Skeletal muscle tissue (tissue), 4 donors: Measurements from ENCODE around the gene CCNY. TPM values are rescaled to one million over a fixed set of nuclear protein-coding genes. Genes with fewer than 3 reads are reported as not detected.

Experiments used
- H3K27ac ChIP-seq: one replicate; pipeline ENCODE4 v1.7.0; 2013; ENCODE audit warnings: mild to moderate bottlenecking, low read depth, low read length, inconsistent platforms
- H3K27me3 ChIP-seq, 3 donors: one replicate each; pipeline ENCODE4 v1.7.0; 2013; ENCODE audit warnings: low read length in 3 of 3; ENCODE audit not compliant: control insufficient read depth in 3 of 3, insufficient read depth in 3 of 3
- H3K36me3 ChIP-seq, 3 donors: one replicate each; pipeline ENCODE4 v1.7.0; 2013; ENCODE audit warnings: low read length in 3 of 3; ENCODE audit not compliant: control insufficient read depth in 3 of 3, insufficient read depth in 3 of 3
- H3K4me1 ChIP-seq, 3 donors: one replicate each; pipeline ENCODE4 v1.7.0; 2013; ENCODE audit warnings: low read length in 3 of 3, mild to moderate bottlenecking in 3 of 3; ENCODE audit not compliant: control insufficient read depth in 3 of 3, insufficient read depth in 3 of 3
- H3K4me3 ChIP-seq, 3 donors: one replicate each; pipeline ENCODE4 v1.7.0; 2013; ENCODE audit warnings: low read length in 3 of 3
- H3K9ac ChIP-seq, 3 donors: one replicate each; pipeline ENCODE4 v1.7.0; 2013; ENCODE audit warnings: low read length in 3 of 3, mild to moderate bottlenecking in 3 of 3, moderate library complexity in 2 of 3, low read depth in 1 of 3
- H3K9me3 ChIP-seq, 3 donors: one replicate each; pipeline ENCODE4 v1.7.0; 2013; ENCODE audit warnings: low read length in 3 of 3; ENCODE audit not compliant: control insufficient read depth in 3 of 3
- total RNA-seq: library from RNA; depleted of rRNA; stranded (reverse); fragments of >200 nt; gene quantifications from one replicate; pipeline ENCODE4 v1.2.3, GENCODE V29; 2014
- donor health status: Osteomylitis.

The CCNY gene
- total RNA-seq, 1 donor from 2014 or later, result 45.9 TPM

GRCh38 chr10:35568483-35569015 is 232.2 kb downstream of the CCNY start:
- Histone ChIP-seq H3K9ac (no peak overlapping the region), H3K9me3 (no peaks in the 10 kb centered on the region), H3K4me1 (peaks cover 22 to 26% (median 22%) of the 10 kb centered on the region in 3 donors), H3K27me3 (no peaks in the 10 kb centered on the region), H3K36me3 (peaks cover 13 to 31% (median 17%) of the 10 kb centered on the region in 3 donors), H3K4me3 (no peak overlapping the region), H3K27ac (no peak overlapping the region)

GRCh38 chr10:35569111-35569707 is 232.9 kb downstream of the CCNY start:
- no peak overlapping the region for H3K9ac ChIP-seq
- H3K4me3 ChIP-seq, result no peak overlapping the region
- H3K9me3 ChIP-seq, result no peaks in the 10 kb centered on the region
- no peaks in the 10 kb centered on the region for H3K27me3 ChIP-seq
- H3K4me1 ChIP-seq, result peaks cover 20 to 23% (median 21%) of the 10 kb centered on the region in 3 donors
- peaks cover 15 to 31% (median 17%) of the 10 kb centered on the region in 3 donors for H3K36me3 ChIP-seq
- H3K27ac ChIP-seq, result no peak overlapping the region

- Histone ChIP-seq H3K9me3 (no peaks in the 10 kb centered on the region), H3K4me1 (peaks cover 14 to 17% (median 15%) of the 10 kb centered on the region in 3 donors), H3K4me3 (no peak overlapping the region), H3K9ac (no peak overlapping the region), H3K36me3 (peaks cover 15 to 35% (median 17%) of the 10 kb centered on the region in 3 donors), H3K27ac (no peak overlapping the region), H3K27me3 (no peaks in the 10 kb centered on the region)
Observed at GRCh38 chr10:35569836-35570235, 233.5 kb downstream of the CCNY start.

- Histone ChIP-seq H3K36me3 (peaks cover 15 to 35% (median 17%) of the 10 kb centered on the region in 3 donors), H3K4me1 (peaks cover 9 to 12% (median 9%) of the 10 kb centered on the region in 3 donors), H3K27me3 (no peaks in the 10 kb centered on the region), H3K9me3 (no peaks in the 10 kb centered on the region), H3K27ac (no peak overlapping the region), H3K9ac (no peak overlapping the region), H3K4me3 (no peak overlapping the region)
Observed at GRCh38 chr10:35570397-35570796, 234.1 kb downstream of the CCNY start.

GRCh38 chr10:35572583-35572982 is 236.3 kb downstream of the CCNY start:
- Histone ChIP-seq H3K4me1 (no peaks in the 10 kb centered on the region), H3K4me3 (no peak overlapping the region), H3K9me3 (no peaks in the 10 kb centered on the region), H3K9ac (no peak overlapping the region), H3K36me3 (peaks cover 11 to 29% (median 17%) of the 10 kb centered on the region in 3 donors), H3K27ac (no peak overlapping the region), H3K27me3 (no peaks in the 10 kb centered on the region)

GRCh38 chr10:35573796-35574195 is 237.5 kb downstream of the CCNY start:
- Histone ChIP-seq H3K27ac (no peak overlapping the region), H3K36me3 (peaks cover 10 to 17% (median 11%) of the 10 kb centered on the region in 3 donors), H3K27me3 (peaks cover 0 to 4% (median 0%) of the 10 kb centered on the region in 3 donors), H3K4me1 (peaks cover 0 to 4% (median 0%) of the 10 kb centered on the region in 3 donors), H3K4me3 (no peak overlapping the region), H3K9ac (no peak overlapping the region), H3K9me3 (no peaks in the 10 kb centered on the region)

GRCh38 chr10:35574924-35575352 is 238.6 kb downstream of the CCNY start:
- Histone ChIP-seq H3K4me3 (no peak overlapping the region), H3K27me3 (peaks cover 0 to 4% (median 0%) of the 10 kb centered on the region in 3 donors), H3K9ac (no peak overlapping the region), H3K4me1 (peaks cover 0 to 4% (median 0%) of the 10 kb centered on the region in 3 donors), H3K27ac (no peak overlapping the region), H3K36me3 (peaks cover 0 to 10% (median 4%) of the 10 kb centered on the region in 3 donors), H3K9me3 (no peaks in the 10 kb centered on the region)

- peaks cover 0 to 4% (median 0%) of the 10 kb centered on the region in 3 donors for H3K27me3 ChIP-seq
- H3K27ac ChIP-seq, result no peak overlapping the region
- H3K4me1 ChIP-seq, result peaks cover 0 to 5% (median 4%) of the 10 kb centered on the region in 3 donors
- peaks cover 0 to 7% (median 4%) of the 10 kb centered on the region in 3 donors for H3K36me3 ChIP-seq
- no peak overlapping the region for H3K9ac ChIP-seq
- no peaks in the 10 kb centered on the region for H3K9me3 ChIP-seq
- no peak overlapping the region for H3K4me3 ChIP-seq
Observed at GRCh38 chr10:35575640-35576039, 239.3 kb downstream of the CCNY start.

- Histone ChIP-seq H3K4me3 (no peak overlapping the region), H3K36me3 (peaks cover 0 to 7% (median 4%) of the 10 kb centered on the region in 3 donors), H3K9me3 (no peaks in the 10 kb centered on the region), H3K4me1 (peaks cover 0 to 5% (median 4%) of the 10 kb centered on the region in 3 donors), H3K9ac (no peak overlapping the region), H3K27ac (no peak overlapping the region), H3K27me3 (peaks cover 0 to 4% (median 2%) of the 10 kb centered on the region in 3 donors)
Observed at GRCh38 chr10:35576730-35577129, 240.4 kb downstream of the CCNY start.

GRCh38 chr10:35577926-35578617 is 241.8 kb downstream of the CCNY start:
- Histone ChIP-seq H3K36me3 (peaks cover 0 to 7% (median 3%) of the 10 kb centered on the region in 3 donors), H3K27me3 (peaks cover 0 to 4% (median 2%) of the 10 kb centered on the region in 3 donors), H3K9me3 (no peaks in the 10 kb centered on the region), H3K27ac (no peak overlapping the region), H3K4me3 (no peak overlapping the region), H3K9ac (no peak overlapping the region), H3K4me1 (peaks cover 0 to 5% (median 4%) of the 10 kb centered on the region in 3 donors)
